Mesothelial cell of epicardium (in vitro differentiated cells): ENCODE results near the gene SMAP2. TPM values are rescaled to one million over a fixed set of nuclear protein-coding genes. Genes with fewer than 3 reads are reported as not detected.

ENCODE experiments used
- DNase-seq, 2 experiments: peaks; one replicate each; pipeline ENCODE4 v3.0.0; 2021; ENCODE audit warnings: low spot score in 2 of 2; ENCODE audit not compliant: unreplicated experiment in 2 of 2
- H3K27ac Mint-ChIP-seq: 2 replicates; pipeline ENCODE4 v1.8.0; 2021; ENCODE audit warnings: mixed read lengths
- H3K27me3 Mint-ChIP-seq: 2 replicates; pipeline ENCODE4 v1.8.0; 2021; ENCODE audit warnings: low read depth, mixed read lengths
- H3K36me3 Mint-ChIP-seq: 2 replicates; pipeline ENCODE4 v1.8.0; 2021; ENCODE audit warnings: mixed read lengths
- H3K4me1 Mint-ChIP-seq: 2 replicates; pipeline ENCODE4 v1.8.0; 2021; ENCODE audit warnings: mixed read lengths
- H3K4me3 Mint-ChIP-seq: 2 replicates; pipeline ENCODE4 v1.8.0; 2021; ENCODE audit warnings: mild to moderate bottlenecking, moderate library complexity, mixed read lengths
- H3K9me3 Mint-ChIP-seq: 2 replicates; pipeline ENCODE4 v1.8.0; 2021; ENCODE audit warnings: mixed read lengths
- total RNA-seq: library from RNA; stranded (reverse); gene quantifications from 3 replicates; pipeline ENCODE4 v1.2.1, GENCODE V29; 2021
- TF ChIP-seq, protein P1 (sequence below): fragments of 200-600 bp; sonication (generic); IDR thresholded peaks from one replicate; pipeline ENCODE4 v1.5.0; 2021; ENCODE audit warnings: antibody characterized with exemption; ENCODE audit not compliant: unreplicated experiment

The SMAP2 gene
- total RNA-seq, 1 donor from 2014 or later: 10.9 TPM

DNA sequence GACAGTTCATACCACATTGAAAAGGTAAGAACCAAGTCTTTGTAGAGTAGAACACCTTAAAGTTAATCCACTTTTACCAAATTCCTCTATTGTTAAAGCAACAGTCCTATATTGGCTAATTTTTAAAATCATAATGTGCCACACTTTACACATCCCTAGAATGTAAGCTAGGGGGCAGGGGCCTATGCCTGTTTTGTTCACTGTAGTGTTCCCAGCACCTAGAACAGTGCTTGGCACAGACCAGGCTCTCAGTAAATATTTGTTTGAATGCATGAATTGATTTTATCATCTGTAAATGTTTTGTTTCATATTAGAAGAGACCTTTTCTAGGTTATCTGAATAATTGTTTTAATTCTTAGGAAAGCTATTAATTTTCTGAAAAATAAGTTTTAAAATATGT, 9.1 kb downstream of the SMAP2 start:
- Mint-ChIP-seq H3K9me3 (no peaks in the 10 kb centered on the region), H3K4me1 (peaks cover 22% of the 10 kb centered on the region), H3K27ac (no peak overlapping the region), H3K36me3 (no peaks in the 10 kb centered on the region), H3K4me3 (no peak overlapping the region), H3K27me3 (no peaks in the 10 kb centered on the region)
- DNase-seq: no peak
- TF ChIP-seq, protein P1, sequence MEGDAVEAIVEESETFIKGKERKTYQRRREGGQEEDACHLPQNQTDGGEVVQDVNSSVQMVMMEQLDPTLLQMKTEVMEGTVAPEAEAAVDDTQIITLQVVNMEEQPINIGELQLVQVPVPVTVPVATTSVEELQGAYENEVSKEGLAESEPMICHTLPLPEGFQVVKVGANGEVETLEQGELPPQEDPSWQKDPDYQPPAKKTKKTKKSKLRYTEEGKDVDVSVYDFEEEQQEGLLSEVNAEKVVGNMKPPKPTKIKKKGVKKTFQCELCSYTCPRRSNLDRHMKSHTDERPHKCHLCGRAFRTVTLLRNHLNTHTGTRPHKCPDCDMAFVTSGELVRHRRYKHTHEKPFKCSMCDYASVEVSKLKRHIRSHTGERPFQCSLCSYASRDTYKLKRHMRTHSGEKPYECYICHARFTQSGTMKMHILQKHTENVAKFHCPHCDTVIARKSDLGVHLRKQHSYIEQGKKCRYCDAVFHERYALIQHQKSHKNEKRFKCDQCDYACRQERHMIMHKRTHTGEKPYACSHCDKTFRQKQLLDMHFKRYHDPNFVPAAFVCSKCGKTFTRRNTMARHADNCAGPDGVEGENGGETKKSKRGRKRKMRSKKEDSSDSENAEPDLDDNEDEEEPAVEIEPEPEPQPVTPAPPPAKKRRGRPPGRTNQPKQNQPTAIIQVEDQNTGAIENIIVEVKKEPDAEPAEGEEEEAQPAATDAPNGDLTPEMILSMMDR: no peak

DNA sequence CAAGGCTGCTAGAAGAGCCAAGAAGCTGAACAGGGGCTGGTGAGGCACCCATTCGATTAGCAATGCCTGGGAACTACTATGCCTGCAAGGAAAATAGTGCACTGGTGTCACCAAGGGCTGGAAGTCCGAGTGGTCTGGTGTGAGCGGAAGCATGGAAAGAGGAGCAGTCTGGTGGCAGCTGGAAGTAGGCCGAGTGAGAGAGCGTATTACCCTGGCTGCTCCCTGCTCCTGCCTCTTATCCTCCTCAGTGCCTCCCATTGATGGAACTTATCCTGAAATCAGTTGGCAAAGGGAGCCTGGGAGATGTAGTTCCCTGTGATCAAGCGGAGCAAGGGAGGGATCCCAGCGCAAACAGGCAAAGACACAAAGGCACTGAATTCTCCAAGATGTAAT, 9.6 kb downstream of the SMAP2 start:
- DNase-seq: no peak
- TF ChIP-seq, protein P1: no peak
- Mint-ChIP-seq H3K4me3 (no peak overlapping the region), H3K27me3 (no peaks in the 10 kb centered on the region), H3K9me3 (no peaks in the 10 kb centered on the region), H3K4me1 (peaks cover 22% of the 10 kb centered on the region), H3K36me3 (no peaks in the 10 kb centered on the region), H3K27ac (no peak overlapping the region)

DNA sequence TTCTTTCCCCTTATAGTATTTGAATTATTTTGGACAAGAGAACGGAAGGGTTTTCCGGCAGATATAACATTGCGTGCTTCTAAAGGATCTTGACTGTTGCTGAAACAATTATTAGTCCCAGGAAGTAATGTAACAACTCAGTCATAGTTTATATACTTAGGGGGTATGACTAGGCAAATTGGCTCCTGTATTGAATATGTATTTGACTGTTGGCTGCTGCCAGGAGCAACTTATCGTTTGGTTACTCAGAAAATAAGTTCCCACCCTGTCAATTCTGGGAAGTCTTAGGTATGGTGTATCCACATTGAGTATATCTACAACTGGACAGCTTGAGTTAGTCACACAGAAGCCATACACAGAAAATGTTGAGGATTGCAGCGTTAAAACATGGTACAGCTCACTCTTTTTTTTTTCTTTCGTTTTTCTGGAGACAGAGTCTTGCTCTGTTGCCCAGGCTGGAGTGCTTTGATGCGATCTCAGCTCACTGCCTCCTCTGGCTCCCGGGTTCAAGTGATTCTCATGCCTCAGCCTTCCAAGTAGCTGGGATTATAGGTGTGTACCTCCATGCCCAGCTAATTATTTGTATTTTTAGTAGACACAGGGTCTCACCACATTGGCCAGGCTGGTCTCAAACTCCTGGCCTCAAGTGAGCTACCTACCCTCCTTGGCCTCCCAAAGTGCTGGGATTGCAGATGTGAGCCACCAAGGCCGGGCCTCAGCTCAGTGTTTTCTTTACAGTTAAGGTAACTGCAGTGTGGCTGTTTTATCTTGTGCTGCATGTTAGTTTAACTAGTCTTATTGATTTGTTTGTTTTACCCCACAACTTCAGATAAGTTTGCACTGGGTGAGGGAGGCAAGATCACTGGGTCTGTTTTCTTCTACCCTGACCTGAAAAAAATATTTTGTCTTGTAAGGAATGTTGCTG, 10.2 kb downstream of the SMAP2 start:
- Mint-ChIP-seq H3K9me3 (no peaks in the 10 kb centered on the region), H3K4me1 (peaks cover 22% of the 10 kb centered on the region), H3K4me3 (no peak overlapping the region), H3K27ac (peak overlapping the region; percentile 57), H3K27me3 (no peaks in the 10 kb centered on the region), H3K36me3 (peaks cover 1% of the 10 kb centered on the region)
- TF ChIP-seq, protein P1: no peak
- DNase-seq: no peak

DNA sequence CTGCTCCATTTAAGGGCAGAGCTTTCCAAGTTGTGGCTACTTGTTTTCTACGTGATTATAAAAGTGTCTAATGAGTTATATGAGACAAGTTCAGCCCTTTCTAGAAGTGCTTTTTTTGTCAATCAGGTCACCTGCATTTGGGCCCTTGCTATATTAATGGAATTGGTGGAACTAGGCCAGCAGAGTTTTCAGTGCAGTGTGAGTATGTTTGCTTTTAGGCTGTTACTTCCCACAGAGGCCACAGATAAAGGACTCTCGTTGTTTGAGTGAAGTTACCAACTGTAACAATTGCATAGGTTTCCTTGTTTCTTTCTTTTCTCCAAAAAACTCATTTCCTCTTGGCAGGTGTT, 10.9 kb downstream of the SMAP2 start:
- DNase-seq: no peak
- Mint-ChIP-seq H3K27ac (peak overlapping the region; percentile 57), H3K4me1 (peaks cover 22% of the 10 kb centered on the region), H3K27me3 (no peaks in the 10 kb centered on the region), H3K4me3 (no peak overlapping the region), H3K9me3 (no peaks in the 10 kb centered on the region), H3K36me3 (peaks cover 2% of the 10 kb centered on the region)
- TF ChIP-seq, protein P1: no peak

DNA sequence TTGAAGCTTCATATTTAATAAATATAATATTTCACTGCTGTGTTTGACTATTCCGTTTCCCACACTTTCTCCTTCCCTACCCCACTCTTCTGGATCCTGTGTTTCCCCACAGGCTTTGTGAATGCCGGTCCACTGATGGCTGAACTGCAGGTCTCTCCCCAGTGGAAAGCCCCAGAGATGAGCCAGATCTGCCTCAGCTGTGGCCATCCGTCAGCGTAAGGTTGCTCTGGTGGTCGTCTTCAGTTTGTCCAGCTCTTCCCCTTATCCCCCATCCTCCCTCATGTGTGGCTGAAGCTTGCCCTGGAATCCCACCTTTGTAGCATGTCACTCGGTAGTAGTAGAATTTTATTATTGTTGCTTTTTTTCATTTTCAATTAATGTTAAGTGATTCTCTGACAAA, 11.4 kb downstream of the SMAP2 start:
- Mint-ChIP-seq H3K9me3 (no peaks in the 10 kb centered on the region), H3K27ac (peak overlapping the region; percentile 50), H3K4me3 (no peak overlapping the region), H3K4me1 (peaks cover 22% of the 10 kb centered on the region), H3K27me3 (no peaks in the 10 kb centered on the region), H3K36me3 (peaks cover 2% of the 10 kb centered on the region)
- DNase-seq: no peak
- TF ChIP-seq, protein P1: no peak
